Measurements from ENCODE around the gene DMAP1. TPM values are rescaled to one million over a fixed set of nuclear protein-coding genes. Genes with fewer than 3 reads are reported as not detected.

The DMAP1 gene
- total and polyA plus RNA-seq, 9 of the 15 experiments (the other 6 are each of a cell fraction or from before 2014, with no cell fraction given) = 1.5 to 51.2 (median 30.3) TPM

DNA sequence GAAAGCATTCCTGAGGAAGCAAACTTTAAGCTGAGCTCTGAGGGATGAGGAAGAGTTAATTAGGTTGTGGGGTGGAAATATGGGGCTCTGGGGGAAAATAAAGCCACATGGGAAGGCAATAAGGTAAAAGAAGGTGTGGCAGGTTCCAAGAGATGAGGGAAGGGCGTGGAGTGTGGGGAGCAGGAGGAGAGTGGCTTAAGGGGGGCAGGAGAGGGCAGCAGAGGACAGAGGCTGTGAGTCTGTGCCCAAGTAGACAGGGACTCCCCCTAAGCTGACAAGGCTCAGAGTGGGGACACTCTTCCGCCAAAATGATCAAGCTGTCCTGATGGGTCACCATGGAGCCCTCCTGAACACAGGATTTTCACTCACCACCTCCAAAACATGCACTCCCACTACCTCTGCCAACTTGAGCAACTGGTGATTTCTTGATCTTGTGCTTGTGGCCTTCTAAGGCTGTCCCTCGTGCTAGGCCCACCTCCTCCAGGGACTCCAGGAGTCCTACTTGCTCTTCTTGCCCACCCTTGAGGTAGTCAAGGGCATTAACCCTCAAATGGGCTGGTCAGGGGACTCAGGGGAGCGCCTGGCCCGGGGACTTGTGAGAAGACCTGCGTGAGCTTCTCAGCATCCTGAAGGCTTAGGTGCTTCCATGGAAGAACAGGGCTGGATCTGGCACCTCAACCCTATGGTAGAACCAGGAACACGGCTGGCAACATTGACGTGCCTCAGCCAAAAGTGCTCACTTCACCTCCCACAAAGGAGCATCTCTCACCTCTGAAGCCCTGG, 23.4 kb downstream of the DMAP1 start:
- H3K9me1 ChIP-seq (ENCODE audit: control insufficient read depth, insufficient read depth, low read length) = peaks cover 7% of the 10 kb centered on the region
- peaks cover 23 to 35% of the 10 kb centered on the region in 2 experiments; a peak in 4 of 5 replicates for H3K4me1 ChIP-seq (replicated peaks in 1 of 2; ENCODE audit: control insufficient read depth in 2 of 2, insufficient read depth in 2 of 2, low read length in 2 of 2)
- no peak for FAIRE-seq
- DNase-seq (ENCODE audit: extremely low read depth in 1 of 4, low spot score in 3 of 4) = no peak
- H4K20me1 ChIP-seq (replicated peaks; ENCODE audit: control insufficient read depth, insufficient read depth, low read length) = peaks cover 7% of the 10 kb centered on the region
- no peak overlapping the region for H3K4me2 ChIP-seq (ENCODE audit: insufficient read depth, low read length)
- no peak overlapping the region for H3K9ac ChIP-seq (ENCODE audit: insufficient read depth in 1 of 2, low read depth in 2 of 2, low read length in 2 of 2)
- 88% methylated on average over 8 of the region's 8 CpGs for WGBS (ENCODE audit: insufficient coverage, low coverage, missing lambda C conversion rate)
- in situ Hi-C loops (cut with MboI) (no loop called here), intact Hi-C loops (cut with micrococcal nuclease) (no loop called here)
- H3K36me3 ChIP-seq (ENCODE audit: control insufficient read depth, insufficient read depth, low read length) = peaks cover 16% of the 10 kb centered on the region
- no TSS peak for BruUV-seq (replicated peaks)
- ChIA-PET POLR2A (interaction anchor here (0.6 to 2.7 kb wide), 4 partner anchors 11 to 404 kb away, joined by 3 to 14 read pairs (median 3); no protein-coding TSS in a partner anchor), CTCF (ENCODE audit: low intra/inter-chr PET ratio) (no interaction called here)
- H3K4me3 ChIP-seq = no peak overlapping the region
- H2AFZ ChIP-seq (ENCODE audit: low read depth, low read length) = no peak overlapping the region
- no peaks in the 10 kb centered on the region for H3K27me3 ChIP-seq (ENCODE audit: control insufficient read depth in 2 of 2, insufficient read depth in 2 of 2, low read length in 2 of 2)
- no peaks in the 10 kb centered on the region for H3K79me2 ChIP-seq (ENCODE audit: control insufficient read depth, insufficient read depth, low read length)
- ATAC-seq = no peak
- H3K27ac ChIP-seq (ENCODE audit: extremely low read depth, low read depth, low read length) = no peak overlapping the region
- no peaks in the 10 kb centered on the region for H3K9me3 ChIP-seq (replicated peaks; ENCODE audit: control insufficient read depth, insufficient read depth, low read depth, low read length)
- TF ChIP-seq MCM7 (IDR thresholded peaks at IDR 0.05) = no peak
- TF ChIP-seq ZFX (CRISPR knock-in tag; IDR thresholded peaks at IDR 0.05) = no peak
- TF ChIP-seq TBP (optimal IDR thresholded peaks at IDR 0.05; ENCODE audit: low read depth, low read length) = no peak
- TF ChIP-seq JUND (IDR thresholded peaks at IDR 0.05; ENCODE audit: borderline replicate concordance, low read depth, low read length) = no peak
- TF ChIP-seq JUND (tag; IDR thresholded peaks at IDR 0.05; ENCODE audit: borderline replicate concordance, low read depth, low read length) = no peak
- TF ChIP-seq NR2C1 (IDR thresholded peaks at IDR 0.05) = no peak
- no peak for TF ChIP-seq NR2C1 (tag; IDR thresholded peaks at IDR 0.05)
- no peak for TF ChIP-seq GTF2A2 (tag; IDR thresholded peaks at IDR 0.05)
- no peak for TF ChIP-seq XRCC4 (IDR thresholded peaks at IDR 0.05; ENCODE audit: extremely low read depth, insufficient read depth, insufficient read length)
- no peak for TF ChIP-seq E2F3 (CRISPR knock-in tag; IDR thresholded peaks at IDR 0.05)
- TF ChIP-seq NCOA4 (IDR thresholded peaks at IDR 0.05; ENCODE audit: partially characterized antibody) = no peak
- no peak for TF ChIP-seq DIDO1 (tag; IDR thresholded peaks at IDR 0.05; ENCODE audit: low read depth)
- no peak for TF ChIP-seq HMG20B (CRISPR knock-in tag; IDR thresholded peaks at IDR 0.05)
- no peak for TF ChIP-seq TRIM24 (IDR thresholded peaks at IDR 0.05)
- TF ChIP-seq, protein P1, sequence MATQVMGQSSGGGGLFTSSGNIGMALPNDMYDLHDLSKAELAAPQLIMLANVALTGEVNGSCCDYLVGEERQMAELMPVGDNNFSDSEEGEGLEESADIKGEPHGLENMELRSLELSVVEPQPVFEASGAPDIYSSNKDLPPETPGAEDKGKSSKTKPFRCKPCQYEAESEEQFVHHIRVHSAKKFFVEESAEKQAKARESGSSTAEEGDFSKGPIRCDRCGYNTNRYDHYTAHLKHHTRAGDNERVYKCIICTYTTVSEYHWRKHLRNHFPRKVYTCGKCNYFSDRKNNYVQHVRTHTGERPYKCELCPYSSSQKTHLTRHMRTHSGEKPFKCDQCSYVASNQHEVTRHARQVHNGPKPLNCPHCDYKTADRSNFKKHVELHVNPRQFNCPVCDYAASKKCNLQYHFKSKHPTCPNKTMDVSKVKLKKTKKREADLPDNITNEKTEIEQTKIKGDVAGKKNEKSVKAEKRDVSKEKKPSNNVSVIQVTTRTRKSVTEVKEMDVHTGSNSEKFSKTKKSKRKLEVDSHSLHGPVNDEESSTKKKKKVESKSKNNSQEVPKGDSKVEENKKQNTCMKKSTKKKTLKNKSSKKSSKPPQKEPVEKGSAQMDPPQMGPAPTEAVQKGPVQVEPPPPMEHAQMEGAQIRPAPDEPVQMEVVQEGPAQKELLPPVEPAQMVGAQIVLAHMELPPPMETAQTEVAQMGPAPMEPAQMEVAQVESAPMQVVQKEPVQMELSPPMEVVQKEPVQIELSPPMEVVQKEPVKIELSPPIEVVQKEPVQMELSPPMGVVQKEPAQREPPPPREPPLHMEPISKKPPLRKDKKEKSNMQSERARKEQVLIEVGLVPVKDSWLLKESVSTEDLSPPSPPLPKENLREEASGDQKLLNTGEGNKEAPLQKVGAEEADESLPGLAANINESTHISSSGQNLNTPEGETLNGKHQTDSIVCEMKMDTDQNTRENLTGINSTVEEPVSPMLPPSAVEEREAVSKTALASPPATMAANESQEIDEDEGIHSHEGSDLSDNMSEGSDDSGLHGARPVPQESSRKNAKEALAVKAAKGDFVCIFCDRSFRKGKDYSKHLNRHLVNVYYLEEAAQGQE (IDR thresholded peaks at IDR 0.05; ENCODE audit: borderline replicate concordance) = no peak
- TF ChIP-seq, protein P1 (CRISPR knock-in tag; IDR thresholded peaks at IDR 0.05; ENCODE audit: low read depth) = no peak
- TF ChIP-seq SNRNP70 (optimal IDR thresholded peaks at IDR 0.05; ENCODE audit: low read depth, low read length) = no peak

Data from K562 (cell line).